H1 (cell line): Measurements from ENCODE around the gene IFT20. TPM values are rescaled to one million over a fixed set of nuclear protein-coding genes. Genes with fewer than 3 reads are reported as not detected.

ENCODE experiments used
- CTCF ChIA-PET: fragments of 300-600 bp; sonication (Branson Sonifier 250); formaldehyde crosslinking; loops from one replicate; lab custom pipeline; 2021; ENCODE audit not compliant: partially characterized antibody; lab: Charles Lee
- POLR2A ChIA-PET: fragments of 300-600 bp; sonication (Branson Sonifier 250); formaldehyde crosslinking; loops from one replicate; lab custom pipeline; 2021; ENCODE audit warnings: inconsistent platforms; ENCODE audit not compliant: partially characterized antibody; lab: Charles Lee
- DNase-seq, 2 experiments: peaks; one replicate each; pipeline versions ENCODE4 v3.0.0 to v3.0.0-alpha.2; 2010 to 2022; ENCODE audit warnings: low spot score in 2 of 2, low read depth in 1 of 2, mixed read lengths in 1 of 2
- FAIRE-seq: peaks from 2 replicates; lab custom pipeline; 2011; peaks lifted over from hg19 to GRCh38; lab: Jason Lieb, UNC
- H2AFZ ChIP-seq: 2 replicates; pipeline ENCODE4 v1.8.1; 2012; ENCODE audit warnings: low read length, inconsistent platforms
- H2AK5ac ChIP-seq: 2 replicates; pipeline ENCODE4 v1.6.1; 2013; ENCODE audit warnings: low read depth, low read length
- H2BK120ac ChIP-seq: replicated peaks from 2 replicates; pipeline ENCODE3; 2013; ENCODE audit warnings: low read depth, low read length, inconsistent platforms
- H2BK12ac ChIP-seq: 2 replicates; pipeline ENCODE4 v1.6.1; 2013; ENCODE audit warnings: low read depth, low read length
- H2BK15ac ChIP-seq: 2 replicates; pipeline ENCODE4 v1.6.1; 2013; ENCODE audit warnings: low read length
- H2BK20ac ChIP-seq: 2 replicates; pipeline ENCODE4 v1.6.1; 2013; ENCODE audit warnings: low read length
- H2BK5ac ChIP-seq: 2 replicates; pipeline ENCODE4 v1.6.1; 2013; ENCODE audit warnings: low read depth, low read length
- H3K14ac ChIP-seq: 2 replicates; pipeline ENCODE4 v1.6.1; 2013; ENCODE audit warnings: inconsistent platforms; ENCODE audit not compliant: insufficient read length
- H3K18ac ChIP-seq: 2 replicates; pipeline ENCODE4 v1.6.1; 2013; ENCODE audit warnings: low read length; ENCODE audit errors: extremely low read depth
- H3K23ac ChIP-seq: 2 replicates; pipeline ENCODE4 v1.6.1; 2013; ENCODE audit warnings: inconsistent platforms; ENCODE audit not compliant: insufficient read length
- H3K23me2 ChIP-seq: 2 replicates; pipeline ENCODE4 v1.6.1; 2013; ENCODE audit warnings: low read depth, low read length
- H3K27ac ChIP-seq: 2 replicates; pipeline ENCODE4 v1.6.1; 2011; ENCODE audit warnings: low read depth, low read length, inconsistent platforms
- H3K27me3 ChIP-seq, 4 experiments: replicated peaks in 1 of 4; 1 replicate in 1 of 4; 2 replicates in 3 of 4; pipeline versions ENCODE4 v1.6.1 to v1.8.1; 2011 to 2013; ENCODE audit warnings: low read length in 3 of 4, mild to moderate bottlenecking in 3 of 4, inconsistent platforms in 2 of 4, mixed read lengths in 2 of 4, moderate library complexity in 1 of 4; ENCODE audit not compliant: control insufficient read depth in 3 of 4, insufficient read depth in 3 of 4; ENCODE audit errors: extremely low read depth in 1 of 4
- H3K36me3 ChIP-seq, 4 experiments: 2 replicates each; pipeline versions ENCODE4 v1.6.1 to v1.8.1; 2011 to 2013; ENCODE audit warnings: mild to moderate bottlenecking in 4 of 4, low read length in 3 of 4, moderate library complexity in 2 of 4, control low read depth in 1 of 4, inconsistent platforms in 1 of 4; ENCODE audit not compliant: insufficient read depth in 4 of 4, control insufficient read depth in 2 of 4
- H3K4ac ChIP-seq: replicated peaks from 2 replicates; pipeline ENCODE3; 2013; ENCODE audit warnings: low read length, low read depth, mixed read lengths, inconsistent platforms; ENCODE audit not compliant: insufficient read length
- H3K4me1 ChIP-seq, 4 experiments: replicated peaks in 1 of 4; 1 replicate in 1 of 4; 2 replicates in 3 of 4; pipeline versions ENCODE4 v1.6.1 to v1.8.1; 2011 to 2013; ENCODE audit warnings: low read length in 3 of 4, inconsistent platforms in 2 of 4, mixed read lengths in 1 of 4; ENCODE audit not compliant: insufficient read depth in 4 of 4, control insufficient read depth in 3 of 4
- H3K4me2 ChIP-seq, 2 experiments: 2 replicates each; pipeline versions ENCODE4 v1.6.1 to v1.8.1; 2011 to 2013; ENCODE audit warnings: low read depth in 2 of 2, low read length in 2 of 2, control low read depth in 1 of 2, inconsistent platforms in 1 of 2, mild to moderate bottlenecking in 1 of 2; ENCODE audit not compliant: insufficient read depth in 1 of 2
- H3K4me3 ChIP-seq, 4 experiments: fragments of 200-600, 300-600 bp in 1 of 4; sonication (generic), shearing (Covaris generic), sonication (Bioruptor Twin) in 1 of 4; 2 replicates each; pipeline versions ENCODE4 v1.5.1 to v1.8.1; 2011 to 2016; ENCODE audit warnings: low read length in 4 of 4, low read depth in 3 of 4, control low read depth in 2 of 4, inconsistent platforms in 2 of 4, mild to moderate bottlenecking in 2 of 4, mixed read lengths in 1 of 4, moderate library complexity in 1 of 4; ENCODE audit not compliant: insufficient read depth in 2 of 4; ENCODE audit errors: extremely low read depth in 1 of 4
- H3K56ac ChIP-seq: replicated peaks from 2 replicates; pipeline ENCODE3; 2013; ENCODE audit warnings: low read depth, mild to moderate bottlenecking, mixed read lengths, low read length, inconsistent platforms; ENCODE audit not compliant: insufficient read length
- H3K79me1 ChIP-seq: 2 replicates; pipeline ENCODE4 v1.6.1; 2013; ENCODE audit warnings: low read depth, low read length, control low read depth
- H3K79me2 ChIP-seq, 2 experiments: 2 replicates each; pipeline versions ENCODE4 v1.6.1 to v1.8.1; 2012 to 2013; ENCODE audit warnings: low read length in 2 of 2, mild to moderate bottlenecking in 2 of 2, inconsistent platforms in 1 of 2; ENCODE audit not compliant: insufficient read depth in 2 of 2, control insufficient read depth in 1 of 2
- H3K9ac ChIP-seq, 4 experiments: replicated peaks in 1 of 4; 1 replicate in 1 of 4; 2 replicates in 3 of 4; pipeline versions ENCODE4 v1.6.1 to v1.8.1; 2011 to 2013; ENCODE audit warnings: low read depth in 3 of 4, low read length in 3 of 4, control low read depth in 2 of 4, mild to moderate bottlenecking in 2 of 4, moderate library complexity in 2 of 4, inconsistent platforms in 1 of 4; ENCODE audit errors: extremely low read depth in 1 of 4
- H3K9me3 ChIP-seq, 2 experiments: 2 replicates each; pipeline versions ENCODE4 v1.6.1 to v1.8.1; 2012 to 2013; ENCODE audit warnings: mild to moderate bottlenecking in 2 of 2, moderate library complexity in 2 of 2, control low read depth in 1 of 2, inconsistent platforms in 1 of 2, low read depth in 1 of 2, low read length in 1 of 2, mixed read lengths in 1 of 2; ENCODE audit not compliant: insufficient read depth in 2 of 2
- H4K20me1 ChIP-seq, 2 experiments: replicated peaks in 1 of 2; 2 replicates each; pipeline versions ENCODE3 to v1.8.1; 2011 to 2013; ENCODE audit warnings: inconsistent platforms in 2 of 2, low read length in 2 of 2, mild to moderate bottlenecking in 1 of 2; ENCODE audit not compliant: insufficient read depth in 2 of 2, control insufficient read depth in 1 of 2
- H4K5ac ChIP-seq: 2 replicates; pipeline ENCODE4 v1.6.1; 2013; ENCODE audit warnings: low read length, low read depth, mixed read lengths, inconsistent platforms; ENCODE audit not compliant: insufficient read length
- H4K8ac ChIP-seq: 2 replicates; pipeline ENCODE4 v1.8.0; 2013; ENCODE audit warnings: mild to moderate bottlenecking, moderate library complexity, low read length, inconsistent platforms; ENCODE audit not compliant: insufficient read depth; ENCODE audit errors: extremely low read depth
- H4K91ac ChIP-seq: replicated peaks from 2 replicates; pipeline ENCODE3; 2013; ENCODE audit warnings: low read length, mixed read lengths, inconsistent platforms; ENCODE audit not compliant: insufficient read length
- CBX5 ChIP-seq: fragments of 300-800, 300-1000 bp; sonication (generic); IDR thresholded peaks from 2 replicates; pipeline ENCODE4 v1.7.1; 2016; ENCODE audit warnings: antibody characterized with exemption, low read length, low read depth
- EGR1 ChIP-seq: IDR thresholded peaks from 2 replicates; pipeline ENCODE4 v1.6.1; 2011; ENCODE audit warnings: low read depth, low read length, borderline replicate concordance
- JUN ChIP-seq: IDR thresholded peaks from 2 replicates; pipeline ENCODE4 v1.6.1; 2011; ENCODE audit warnings: low read depth, mild to moderate bottlenecking, improper control_type of control experiment, low read length
- KDM5A ChIP-seq: fragments of 200-600 bp; IDR thresholded peaks from 2 replicates; pipeline ENCODE4 v1.7.1; 2012; ENCODE audit warnings: mild to moderate bottlenecking, low read length, inconsistent platforms, mixed read lengths
- MAFK ChIP-seq: IDR thresholded peaks from 2 replicates; pipeline ENCODE4 v1.6.1; 2012; ENCODE audit warnings: low read depth, mild to moderate bottlenecking, improper control_type of control experiment, low read length
- NANOG ChIP-seq: IDR thresholded peaks from 2 replicates; pipeline ENCODE4 v1.6.1; 2011; ENCODE audit warnings: low read length, low read depth, mild to moderate bottlenecking, inconsistent platforms; ENCODE audit not compliant: insufficient read depth, poor library complexity, severe bottlenecking
- RBBP5 ChIP-seq: IDR thresholded peaks from 2 replicates; pipeline ENCODE4 v1.7.1; 2012; ENCODE audit warnings: low read depth, mild to moderate bottlenecking, inconsistent platforms, low read length, moderate library complexity, borderline replicate concordance
- SAP30 ChIP-seq: fragments of 300-600 bp; sonication (generic); IDR thresholded peaks from 2 replicates; pipeline ENCODE4 v1.7.1; 2012; ENCODE audit warnings: low read length, moderate library complexity, mild to moderate bottlenecking, inconsistent platforms; ENCODE audit not compliant: insufficient read depth, insufficient replicate concordance
- SP1 ChIP-seq: IDR thresholded peaks from 2 replicates; pipeline ENCODE4 v1.6.1; 2011; ENCODE audit warnings: low read depth, low read length
- SP2 ChIP-seq: IDR thresholded peaks from 2 replicates; pipeline ENCODE4 v1.6.1; 2012; ENCODE audit warnings: mild to moderate bottlenecking, low read length, inconsistent platforms
- SUZ12 ChIP-seq: fragments of 200-600 bp; sonication (generic); IDR thresholded peaks from 2 replicates; pipeline ENCODE4 v1.6.1; 2012; ENCODE audit warnings: mild to moderate bottlenecking, inconsistent platforms, low read length, moderate library complexity, mixed read lengths
- YY1 ChIP-seq: IDR thresholded peaks from 2 replicates; pipeline ENCODE4 v1.6.1; 2011; ENCODE audit warnings: low read depth, mild to moderate bottlenecking, low read length
- WGBS, 2 experiments: shearing (Covaris generic) in 1 of 2; methylation state at CpG; one replicate each; pipeline versions ENCODE4 v1.1.6 to v1.1.7; 2013 to 2015; ENCODE audit warnings: low lambda C conversion rate in 2 of 2, mixed read lengths in 2 of 2, inconsistent platforms in 1 of 2, low coverage in 1 of 2, missing lambda C conversion rate in 1 of 2; ENCODE audit not compliant: insufficient replicate concordance in 2 of 2, insufficient coverage in 1 of 2, insufficient read length in 1 of 2; ENCODE audit errors: extremely low coverage in 1 of 2, missing lambda C conversion rate in 1 of 2; 5-methylcytosine and 5-hydroxymethylcytosine counted together
- polyA plus RNA-seq, 7 experiments: library from polyadenylated mRNA; depleted of rRNA in 3 of 7; stranded (reverse) in 5 of 7; unstranded in 2 of 7; fragments of >200 nt in 5 of 7; fragments of 200-250 nt in 2 of 7; gene quantifications; 1 replicate in 5 of 7; 2 replicates in 1 of 7; 4 replicates in 1 of 7; pipeline versions ENCODE4 v1.2.1 to v1.2.3, GENCODE V29; 2011 to 2013; ENCODE audit warnings: missing spikeins in 2 of 7, mixed read lengths in 2 of 7
- total RNA-seq: library from RNA; stranded (reverse); fragmentation: NEBNext Ultra II Directional; extraction: Animal tissue kit (Norgen Biotek cat#: 25700); gene quantifications from 2 replicates; pipeline ENCODE4 v1.2.1, GENCODE V29; 2021
- TF ChIP-seq, protein P1 (sequence below): IDR thresholded peaks from 2 replicates; pipeline ENCODE4 v1.6.1; 2011; ENCODE audit warnings: low read length, improper control_type of control experiment

Gene IFT20
- total and polyA plus RNA-seq, 2 of the 8 experiments (the other 6 are each of a cell fraction or from before 2014, with no cell fraction given): 9.0 to 21.0 TPM

DNA sequence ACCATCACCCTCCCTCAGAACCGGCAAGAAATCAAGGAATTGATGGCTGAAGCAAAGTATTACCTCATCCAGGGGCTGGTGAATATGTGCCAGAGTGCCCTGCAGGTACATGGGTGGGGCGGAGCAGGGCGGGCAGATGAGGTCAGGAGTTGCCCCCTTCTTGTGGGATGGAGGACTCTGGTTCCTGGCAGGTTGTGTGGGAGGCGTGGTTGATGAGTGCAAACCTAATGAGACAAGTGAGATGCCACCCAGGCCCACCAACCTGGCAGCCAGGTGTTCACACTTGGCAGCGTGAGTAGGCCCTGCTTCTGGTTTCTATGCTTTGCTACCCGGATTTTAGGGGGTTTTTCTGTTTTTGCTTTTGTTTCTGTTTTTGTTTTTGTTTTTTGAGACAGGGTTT, 5.1 kb upstream of the IFT20 start:
- H4K5ac ChIP-seq: no peak overlapping the region
- no peak overlapping the region for H2BK5ac ChIP-seq
- H3K4me1 ChIP-seq: peaks cover 0 to 6% (median 6%) of the 10 kb centered on the region in 4 experiments; a peak in 6 of 7 replicates
- H2AFZ ChIP-seq: no peak overlapping the region
- ChIA-PET POLR2A (interaction anchor here (1.0 kb wide), 1 partner anchor 8 kb away, joined by 3 read pairs; no protein-coding TSS in a partner anchor), CTCF (interaction anchor here (0.6 to 0.9 kb wide), 2 partner anchors 11 to 542 kb away, joined by 3 read pairs; no protein-coding TSS in a partner anchor)
- DNase-seq: no peak
- H3K4me2 ChIP-seq: no peak overlapping the region
- H4K20me1 ChIP-seq: peaks cover 6 to 8% of the 10 kb centered on the region in 2 experiments
- H3K14ac ChIP-seq: no peak overlapping the region
- no peak overlapping the region for H2BK20ac ChIP-seq
- H2BK12ac ChIP-seq: no peak overlapping the region
- H3K23me2 ChIP-seq: peaks cover 6% of the 10 kb centered on the region; the same call in 1 of the 2 replicates
- H2BK120ac ChIP-seq: no peak overlapping the region
- no peak overlapping the region for H3K23ac ChIP-seq
- no peak overlapping the region for H2AK5ac ChIP-seq
- H3K36me3 ChIP-seq: peaks cover 6 to 24% (median 18%) of the 10 kb centered on the region in 4 experiments; a peak in 7 of 8 replicates
- H3K9ac ChIP-seq: no peak overlapping the region
- no peak overlapping the region for H3K4ac ChIP-seq
- H3K27me3 ChIP-seq: no peaks in the 10 kb centered on the region
- H3K79me1 ChIP-seq: peaks cover 12% of the 10 kb centered on the region
- no peak overlapping the region for H3K27ac ChIP-seq
- no peak overlapping the region for H3K56ac ChIP-seq
- no peaks in the 10 kb centered on the region for H3K9me3 ChIP-seq
- H2BK15ac ChIP-seq: no peak overlapping the region
- peaks cover 0 to 7% of the 10 kb centered on the region in 2 experiments; a peak in 2 of 4 replicates for H3K79me2 ChIP-seq
- no peak overlapping the region for H3K18ac ChIP-seq
- H4K91ac ChIP-seq: no peak overlapping the region
- WGBS, 2 experiments: 94% methylated on average over 6 of the region's 6 CpGs; no CpG with 5 or more reads in 1 of the 2 experiments
- no peak overlapping the region for H4K8ac ChIP-seq
- H3K4me3 ChIP-seq: no peak overlapping the region
- FAIRE-seq: no peak
- TF ChIP-seq, protein P1, sequence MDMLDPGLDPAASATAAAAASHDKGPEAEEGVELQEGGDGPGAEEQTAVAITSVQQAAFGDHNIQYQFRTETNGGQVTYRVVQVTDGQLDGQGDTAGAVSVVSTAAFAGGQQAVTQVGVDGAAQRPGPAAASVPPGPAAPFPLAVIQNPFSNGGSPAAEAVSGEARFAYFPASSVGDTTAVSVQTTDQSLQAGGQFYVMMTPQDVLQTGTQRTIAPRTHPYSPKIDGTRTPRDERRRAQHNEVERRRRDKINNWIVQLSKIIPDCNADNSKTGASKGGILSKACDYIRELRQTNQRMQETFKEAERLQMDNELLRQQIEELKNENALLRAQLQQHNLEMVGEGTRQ: no peak
- no peak for TF ChIP-seq CBX5
- no peak for TF ChIP-seq SP2
- TF ChIP-seq RBBP5: no peak
- no peak for TF ChIP-seq SUZ12
- TF ChIP-seq EGR1: no peak
- no peak for TF ChIP-seq SAP30
- no peak for TF ChIP-seq MAFK
- no peak for TF ChIP-seq YY1
- TF ChIP-seq JUN: no peak
- no peak for TF ChIP-seq SP1
- TF ChIP-seq NANOG: no peak
- TF ChIP-seq KDM5A: no peak
